Stimulated activated CD8-positive, alpha-beta memory T cell treated with anti-CD3 and anti-CD28 coated beads, Interleukin-15, amount 100 ng/mL, for 4 hours (primary cell): ENCODE results near the gene ARHGAP25.

Experiments
- DNase-seq, 2 donors: peaks; one replicate each; pipeline ENCODE4 v3.0.0-alpha.2; 2020; ENCODE audit warnings: low read depth in 2 of 2

ARHGAP25 gene

DNA sequence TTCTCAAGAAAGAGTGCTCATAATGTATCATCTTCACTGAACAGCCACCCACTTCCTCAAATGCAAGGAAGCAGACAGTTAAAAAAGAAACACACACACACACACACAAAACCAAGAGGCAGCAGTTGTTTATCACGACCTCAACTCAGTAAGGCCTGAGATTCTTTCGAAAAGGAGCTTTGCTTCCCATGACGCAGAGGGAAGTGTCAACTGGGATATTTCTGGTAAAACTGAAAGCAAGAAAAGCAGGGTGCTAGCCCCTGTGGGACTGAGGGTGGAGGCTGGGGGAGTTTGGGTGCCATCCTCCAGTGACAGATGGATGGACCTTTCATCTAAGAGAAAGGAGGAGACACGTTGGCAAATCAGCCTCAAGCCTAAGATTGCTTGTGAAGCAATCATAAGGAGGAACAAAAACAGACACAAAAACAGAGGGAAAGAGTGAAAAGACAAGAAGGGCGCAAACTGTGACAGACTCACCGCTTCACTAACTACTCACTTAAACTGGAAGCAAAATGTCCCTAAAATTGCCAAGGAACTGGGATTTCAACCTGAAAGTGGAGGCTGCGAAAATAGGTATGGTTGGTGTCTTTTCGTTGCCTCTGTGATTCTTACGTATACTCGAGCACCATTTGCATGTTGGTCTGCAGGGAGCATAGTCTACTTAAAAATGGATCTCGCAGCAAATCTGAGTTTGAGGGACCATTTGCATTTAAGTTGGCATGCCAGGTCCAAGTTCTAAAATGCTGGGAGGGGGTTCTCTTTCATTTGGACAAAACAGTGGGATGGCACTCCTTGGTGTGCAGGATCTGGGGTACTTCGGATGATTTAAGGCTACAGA, at the start of gene ARHGAP25:
TSS of gene ARHGAP25 (plus strand) at position 124 of the 838 bp plus-strand sequence. CDS start at position 513, 389 bp downstream.
- DNase-seq = no peak

GRCh38 chr2:68686178-68686577, 48.4 kb upstream of the ARHGAP25 start:
- DNase-seq = no peak

GRCh38 chr2:68687018-68687417, 47.6 kb upstream of the ARHGAP25 start:
- DNase-seq = no peak

DNA sequence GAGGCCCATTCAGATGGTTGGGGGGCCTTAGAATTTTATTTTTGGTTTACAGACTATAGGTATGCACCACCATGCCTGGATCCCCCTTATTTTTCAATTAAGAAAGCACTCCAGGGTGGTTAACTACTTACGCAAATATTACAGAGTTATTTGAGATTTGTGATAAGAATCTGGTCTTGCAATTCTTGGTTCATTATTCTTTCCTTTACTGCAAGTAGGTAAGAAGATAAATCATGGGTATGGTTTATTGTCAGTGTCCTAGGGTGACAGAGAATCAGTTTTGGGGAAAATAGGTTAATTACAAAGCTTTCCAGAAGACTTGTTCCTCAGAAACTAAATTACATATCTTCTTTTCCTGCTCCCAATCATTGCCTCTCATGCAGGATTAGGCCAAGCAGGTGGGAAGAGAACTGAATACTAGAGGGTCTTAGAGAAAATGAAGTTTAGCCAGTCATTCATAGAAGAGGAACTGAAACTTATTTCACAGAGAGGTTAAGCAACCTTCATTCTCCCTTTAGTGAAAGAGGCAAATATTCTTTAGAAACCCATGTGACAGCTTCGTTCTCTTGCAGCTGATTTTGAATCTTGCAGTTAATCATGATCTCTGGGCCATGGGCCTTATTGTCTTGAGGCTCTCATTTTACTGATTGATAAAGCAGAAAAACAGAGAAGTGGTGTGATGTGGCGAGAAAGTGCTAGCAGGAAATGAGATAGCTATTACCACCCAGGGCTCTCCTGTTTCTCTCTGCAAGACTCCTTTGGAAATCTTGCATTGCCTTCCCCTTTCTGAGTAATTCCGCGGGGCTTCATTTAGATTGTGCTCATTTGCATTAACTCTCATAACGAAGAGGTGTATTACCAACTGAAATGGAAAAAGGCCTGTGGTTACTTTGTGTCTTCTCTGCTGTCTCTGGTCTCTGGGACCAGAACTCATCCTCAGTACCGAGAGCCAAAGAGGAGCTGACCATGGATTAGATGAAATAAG, 44.8 kb upstream of the ARHGAP25 start:
- no peak for DNase-seq

DNA sequence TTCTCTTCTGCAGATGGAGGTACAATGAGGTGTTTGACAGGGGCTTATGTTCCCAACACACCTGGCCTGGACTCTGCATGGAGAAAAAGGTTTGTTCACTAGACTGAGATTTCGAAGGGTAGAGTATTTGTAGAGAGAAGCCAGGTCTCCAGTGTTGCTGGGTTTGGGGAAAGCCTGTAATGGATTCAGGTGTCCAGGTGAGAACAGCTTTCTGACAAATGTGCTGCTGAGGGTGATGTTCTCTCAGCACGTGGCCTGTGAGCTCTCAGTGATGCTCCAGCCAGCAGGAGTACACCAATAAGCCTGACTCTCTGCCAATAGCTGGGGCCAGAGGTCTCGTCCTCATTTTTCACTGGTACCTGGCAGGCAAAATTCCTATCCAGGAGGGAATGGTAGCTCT, 43.8 kb upstream of the ARHGAP25 start:
- no peak for DNase-seq

DNA sequence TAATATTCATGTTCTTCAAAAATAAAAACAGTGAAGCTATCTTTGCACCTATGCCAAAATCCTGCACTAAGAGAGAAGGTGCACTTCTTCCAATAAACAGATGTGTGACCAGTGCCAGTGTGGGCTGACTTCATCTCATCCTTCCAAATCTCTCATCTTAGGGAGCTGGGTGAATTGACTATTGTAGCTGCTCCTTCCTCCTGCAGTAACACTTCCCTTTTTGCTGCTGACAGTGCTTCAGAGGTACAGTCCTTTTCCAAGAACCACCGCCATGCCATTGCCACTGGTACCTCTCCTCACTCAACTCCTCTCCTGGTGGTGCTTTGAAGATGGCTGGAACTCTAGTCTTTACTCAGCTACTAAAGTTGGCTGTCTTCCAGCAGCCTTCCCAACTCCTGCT, 42.1 kb upstream of the ARHGAP25 start:
- no peak for DNase-seq

- no peak for DNase-seq
Observed at GRCh38 chr2:68693951-68694350, 40.7 kb upstream of the ARHGAP25 start.

DNA sequence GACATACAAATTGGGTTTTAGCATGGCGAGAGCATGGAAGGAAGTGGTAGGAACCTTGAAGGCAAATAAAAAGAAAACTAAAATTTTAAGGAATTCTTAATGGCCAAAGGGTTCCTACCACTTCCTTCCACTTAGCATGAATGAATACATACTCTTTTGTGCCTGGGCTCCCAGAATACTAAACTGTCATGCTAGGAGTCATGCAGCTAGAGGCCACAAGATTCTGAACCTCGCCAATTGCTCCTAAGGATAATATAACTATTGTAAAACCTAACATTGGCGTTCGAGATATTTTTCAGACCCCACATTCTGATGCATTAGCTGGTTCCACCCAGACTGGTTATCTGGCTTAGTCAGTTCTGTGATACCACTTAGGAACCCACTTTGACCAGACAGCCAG, 38.6 kb upstream of the ARHGAP25 start:
- DNase-seq = no peak

- no peak for DNase-seq
Observed at GRCh38 chr2:68696554-68696953, 38.1 kb upstream of the ARHGAP25 start.

GRCh38 chr2:68698567-68699377, 35.8 kb upstream of the ARHGAP25 start:
- no peak for DNase-seq

- no peak for DNase-seq
Observed at GRCh38 chr2:68700560-68700959, 34.1 kb upstream of the ARHGAP25 start.

DNA sequence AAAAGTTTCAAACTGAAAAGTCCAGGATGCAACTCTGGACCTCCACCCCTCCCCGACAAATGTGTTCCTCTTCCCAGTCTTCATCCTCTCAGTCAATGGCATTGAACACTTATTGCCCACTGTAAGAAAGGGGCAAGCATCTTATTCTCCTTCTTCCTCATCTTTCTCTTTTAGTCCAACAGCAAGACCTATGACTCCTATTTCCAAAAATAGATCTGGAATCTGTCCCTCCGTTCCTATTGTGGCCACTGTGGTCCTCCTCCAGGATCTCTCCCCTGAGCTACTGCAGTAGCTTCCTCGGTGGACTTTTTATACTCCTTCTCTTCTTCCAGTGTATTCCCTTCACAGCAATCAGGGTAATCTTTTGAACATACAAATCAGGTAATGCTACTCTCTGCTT, 28.0 kb upstream of the ARHGAP25 start:
- DNase-seq = no peak

GRCh38 chr2:68708629-68709028, 26.0 kb upstream of the ARHGAP25 start:
- no peak for DNase-seq

- DNase-seq = no peak
Observed at GRCh38 chr2:68709421-68709911, 25.1 kb upstream of the ARHGAP25 start.

GRCh38 chr2:68710336-68710735, 24.3 kb upstream of the ARHGAP25 start:
- DNase-seq = no peak

DNA sequence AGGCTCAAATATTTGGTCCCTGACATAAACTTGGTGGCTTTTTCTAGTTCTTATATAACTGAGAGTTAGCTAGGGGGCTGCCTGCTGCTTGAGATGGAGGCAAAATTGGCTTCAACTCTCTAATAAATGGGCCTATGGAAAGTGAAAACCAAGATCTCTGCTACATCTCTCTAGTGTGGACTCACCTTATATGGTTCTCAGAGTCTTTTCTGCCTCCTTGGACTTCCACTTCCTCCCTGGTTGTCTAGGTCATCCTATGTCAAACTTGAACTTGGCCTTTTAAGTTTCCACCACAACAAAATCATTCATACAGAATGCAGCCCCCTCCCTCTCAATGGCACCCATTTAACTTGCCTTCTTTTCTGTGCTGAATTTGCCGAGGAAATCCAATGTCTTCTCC, 23.9 kb upstream of the ARHGAP25 start:
- no peak for DNase-seq

DNA sequence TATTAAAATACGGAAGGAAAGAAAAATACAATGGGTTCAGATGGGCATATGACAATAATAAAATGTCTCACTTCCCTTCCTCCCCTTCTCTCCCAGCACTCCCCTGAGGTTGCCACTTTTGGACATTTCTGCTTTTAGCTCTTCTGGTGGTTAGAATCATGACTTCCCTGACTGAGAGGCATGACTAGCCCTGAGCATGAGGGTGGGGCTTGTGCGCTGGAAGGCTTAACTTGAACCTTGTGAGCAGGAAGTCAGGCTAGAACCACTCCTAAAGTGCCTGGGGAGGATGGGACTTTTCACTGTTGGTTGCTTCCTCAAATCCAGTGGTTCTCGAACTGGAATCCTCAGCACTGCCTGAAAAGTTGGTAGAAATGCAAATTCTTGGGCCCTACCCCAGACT, 19.7 kb upstream of the ARHGAP25 start:
- no peak for DNase-seq

- no peak for DNase-seq
Observed at GRCh38 chr2:68715353-68716041, 19.1 kb upstream of the ARHGAP25 start.

DNA sequence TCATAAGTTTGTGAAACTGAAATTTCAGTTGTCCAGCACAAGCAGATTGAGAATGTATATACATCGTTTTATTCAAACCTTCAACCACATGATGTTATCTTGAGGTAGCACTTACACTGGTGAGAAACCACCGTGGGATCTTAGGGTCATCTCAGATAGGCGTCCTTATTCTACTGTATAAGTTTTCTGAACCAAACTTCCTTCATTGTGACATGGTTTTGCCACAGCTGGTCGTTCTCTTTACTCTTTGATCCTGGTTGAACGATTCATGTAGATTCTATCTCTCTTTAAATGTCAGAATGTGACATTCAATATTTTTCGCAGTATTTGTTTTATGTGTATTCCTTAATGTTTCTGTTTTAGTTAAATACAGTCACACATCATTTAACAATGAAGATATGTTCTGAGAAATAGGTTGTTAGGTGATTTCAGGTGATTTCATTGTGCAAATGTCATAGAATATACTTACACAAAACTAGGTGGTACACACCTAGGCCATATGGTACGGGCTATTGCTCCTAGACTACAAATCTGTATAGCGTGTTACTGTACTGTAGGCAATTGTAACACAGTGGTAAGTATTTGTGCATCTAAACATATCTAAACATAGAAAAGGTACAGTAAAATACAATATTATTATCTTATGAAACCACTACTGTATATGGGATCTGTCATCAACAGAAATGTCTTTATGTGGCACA, 17.9 kb upstream of the ARHGAP25 start:
- DNase-seq = no peak

DNA sequence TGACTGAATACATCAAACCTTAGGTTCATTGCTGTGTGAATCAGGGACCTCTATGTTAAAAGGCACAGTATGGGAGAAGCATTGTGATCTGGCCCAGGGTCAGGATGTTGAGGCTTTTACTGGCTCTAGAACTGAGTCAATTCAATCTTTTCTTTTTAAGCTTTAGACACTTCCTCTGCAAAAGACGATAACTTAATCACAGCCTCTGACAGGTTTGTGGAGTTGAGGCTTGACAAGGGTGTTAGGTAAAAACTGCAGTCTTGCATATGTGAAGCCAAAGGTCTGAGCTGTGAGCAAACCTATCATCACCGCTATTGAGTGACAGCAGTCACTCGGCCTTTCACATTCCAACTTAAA, 17.3 kb upstream of the ARHGAP25 start:
- no peak for DNase-seq
